ENCODE results near the gene CDT1.

CDT1 gene

DNA sequence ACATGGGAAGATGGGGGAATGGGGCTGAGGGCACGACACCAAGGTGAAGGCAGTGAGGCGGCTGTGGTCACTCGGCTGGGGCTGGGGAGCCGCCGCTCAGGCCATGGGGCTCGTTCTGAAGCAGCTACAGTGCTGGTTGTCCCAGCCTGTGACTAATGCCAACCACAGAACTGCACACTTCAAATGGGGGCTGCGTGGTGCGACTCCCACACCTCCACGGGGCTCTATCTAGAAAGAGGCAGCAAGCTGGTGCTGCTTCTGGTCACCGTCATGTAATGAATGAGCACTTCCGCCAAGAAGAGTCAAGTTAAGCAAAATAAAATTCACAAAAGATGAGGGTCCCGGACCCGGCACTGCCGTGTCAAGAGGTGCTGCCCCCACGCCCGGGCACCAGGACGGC is 33.2 kb downstream of the CDT1 start:
- DNase-seq (ENCODE audit: low read depth in 2 of 2): no peak

DNA sequence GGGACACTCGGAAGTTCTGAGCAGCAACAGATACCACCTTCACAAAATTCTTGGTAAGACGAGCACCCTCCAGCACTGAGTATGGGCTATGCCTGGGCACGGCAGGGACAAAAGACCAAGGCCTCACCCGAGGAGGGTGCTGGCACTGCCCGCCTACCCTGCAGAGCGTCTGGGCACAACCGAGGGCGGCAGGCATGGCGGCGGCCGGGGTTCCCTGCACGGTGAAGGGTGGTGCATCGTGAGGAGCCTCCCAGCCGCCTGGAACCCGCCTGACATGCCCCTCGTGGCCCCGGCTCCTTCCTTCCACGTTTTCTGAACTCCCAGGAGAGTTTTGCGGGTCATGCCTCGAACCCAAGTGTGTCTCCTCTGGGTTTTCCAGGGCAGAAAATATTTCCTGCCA is 34.2 kb downstream of the CDT1 start:
- no peak for DNase-seq (ENCODE audit: low read depth in 2 of 2)

GRCh38 chr16:88838566-88838965 is 35.0 kb downstream of the CDT1 start:
- no peak for DNase-seq (ENCODE audit: low read depth in 2 of 2)

GRCh38 chr16:88839026-88839529 is 35.5 kb downstream of the CDT1 start:
- no peak for DNase-seq (ENCODE audit: low read depth in 2 of 2)

GRCh38 chr16:88839745-88840599 is 36.4 kb downstream of the CDT1 start:
- no peak for DNase-seq (ENCODE audit: low read depth in 2 of 2)

DNA sequence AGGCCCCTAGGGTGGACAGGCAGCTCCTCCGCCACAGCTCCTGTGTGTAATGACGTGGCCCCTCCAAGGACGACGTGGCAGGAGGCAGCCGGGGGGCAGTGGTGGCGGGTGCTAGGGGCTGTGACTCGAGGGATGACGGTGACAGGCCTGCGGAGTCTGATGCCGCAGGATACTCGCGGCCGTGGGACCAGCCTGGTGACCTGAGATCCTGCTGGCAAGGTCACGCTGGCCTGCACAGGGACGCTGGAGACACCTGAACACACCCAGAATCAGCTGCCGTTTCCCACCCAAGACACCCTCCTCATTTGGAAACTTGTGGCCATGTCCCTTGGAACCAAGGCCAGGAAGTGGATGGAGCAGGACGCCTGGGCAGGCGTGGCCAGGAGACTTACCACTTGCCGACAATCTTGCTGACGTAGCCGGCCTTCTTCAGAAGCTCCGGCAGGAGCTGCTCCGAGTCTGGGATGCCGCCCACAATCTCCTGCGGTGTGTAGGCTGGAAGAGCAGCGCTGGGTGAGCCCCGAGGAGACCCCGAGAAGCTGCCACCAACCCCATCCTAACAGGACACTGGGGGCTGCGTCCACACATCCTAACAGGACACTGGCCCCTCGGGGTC is 37.1 kb downstream of the CDT1 start:
- no peak for DNase-seq (ENCODE audit: low read depth in 2 of 2)

DNA sequence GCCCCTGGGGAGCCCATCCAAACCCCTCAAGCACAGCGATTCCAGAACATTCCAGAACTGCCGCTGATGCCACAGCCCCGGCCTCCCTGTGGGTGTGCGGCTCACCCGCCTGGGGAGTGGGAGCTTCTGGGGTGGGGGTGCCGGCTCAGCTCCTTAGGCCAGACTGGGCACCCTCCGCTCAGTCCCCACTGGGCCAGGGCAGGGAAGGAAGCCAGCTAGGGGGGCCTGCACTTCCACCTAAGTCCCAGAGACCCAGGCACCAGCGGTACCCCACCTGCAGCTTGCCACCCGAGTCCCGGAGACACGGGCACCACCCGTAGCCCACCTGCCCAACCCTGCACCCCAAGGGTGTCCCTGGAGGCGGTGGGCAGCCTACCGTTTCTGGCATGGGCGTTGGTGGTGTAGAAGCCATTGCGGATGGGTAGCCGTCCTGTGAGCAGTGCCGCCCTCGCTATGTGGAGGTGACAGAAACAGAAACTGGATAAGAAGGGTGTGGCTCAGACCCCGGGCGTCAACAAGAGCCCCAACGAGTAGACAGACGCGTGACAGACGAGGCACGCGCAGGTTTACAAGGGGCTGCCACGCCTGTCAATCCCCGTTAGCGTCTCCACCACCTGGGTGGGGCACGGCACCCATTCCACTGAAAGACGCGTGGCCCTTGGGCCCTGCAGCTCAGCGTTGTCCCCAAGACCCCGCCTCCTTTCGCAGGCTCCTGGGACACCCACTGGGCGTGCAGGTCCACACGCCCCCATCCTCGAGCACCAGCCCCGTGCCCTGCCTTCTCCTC is 38.1 kb downstream of the CDT1 start:
- no peak for DNase-seq (ENCODE audit: low read depth in 2 of 2)

DNA sequence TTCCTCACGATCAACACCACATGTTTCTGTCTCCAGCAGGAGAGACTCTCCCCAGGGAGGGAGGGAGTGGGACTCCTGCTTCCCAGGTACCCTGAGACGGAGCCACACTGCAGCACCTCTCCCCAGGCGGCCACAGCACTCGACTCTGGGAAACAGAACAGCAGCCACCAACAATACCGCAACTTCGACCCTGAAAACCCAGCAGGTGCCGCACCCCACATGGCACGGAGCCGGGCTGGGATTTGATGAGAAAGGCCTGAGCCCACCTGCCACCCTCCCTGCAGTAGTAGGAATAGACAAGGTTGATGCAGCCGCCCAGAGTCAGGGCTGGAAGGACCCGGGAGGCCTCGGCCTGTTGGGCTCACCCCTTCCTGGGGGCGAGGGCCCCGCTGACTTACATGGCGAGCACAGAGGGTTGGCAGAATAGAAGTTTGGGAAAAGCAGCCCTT is 38.7 kb downstream of the CDT1 start:
- no peak for DNase-seq (ENCODE audit: low read depth in 2 of 2)

DNA sequence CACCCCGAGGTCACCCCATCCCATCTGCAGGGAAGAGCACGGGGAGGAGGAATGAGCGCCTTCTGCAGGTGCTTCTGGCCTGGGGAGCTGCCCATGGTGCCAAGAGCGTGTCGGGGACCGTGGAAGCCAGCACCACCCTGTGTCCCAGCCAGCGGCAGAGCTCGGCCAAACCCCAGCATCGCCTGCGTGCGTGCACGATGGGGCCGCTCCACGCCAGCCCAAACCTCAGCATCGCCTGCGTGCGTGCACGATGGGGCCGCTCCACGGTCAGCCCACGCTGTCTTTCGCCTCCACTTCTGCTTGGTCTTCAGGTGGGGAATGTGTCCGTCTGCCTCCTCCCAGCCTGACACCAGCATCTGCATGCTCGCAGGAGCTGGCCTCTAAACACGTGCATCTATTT is 39.2 kb downstream of the CDT1 start:
- no peak for DNase-seq (ENCODE audit: low read depth in 2 of 2)

DNA sequence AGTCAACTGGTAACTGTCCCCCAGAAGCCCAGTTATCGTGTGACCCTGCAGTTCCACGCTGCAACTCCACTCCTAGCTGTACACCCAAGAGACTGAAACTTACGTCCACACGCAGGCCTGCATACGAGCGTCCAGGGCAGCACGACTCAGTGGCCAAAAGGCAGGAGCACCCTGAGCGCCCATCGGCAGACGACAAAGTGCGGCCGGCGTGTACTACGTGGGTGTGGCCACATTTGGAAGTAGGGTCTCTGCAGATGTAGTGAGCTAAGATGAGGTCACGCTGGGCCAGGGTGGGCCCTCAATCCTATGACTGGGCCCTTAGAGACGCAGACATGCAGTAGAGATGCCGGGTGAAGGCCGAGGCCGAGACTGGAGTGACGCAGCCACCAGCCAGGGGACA is 39.7 kb downstream of the CDT1 start:
- DNase-seq (ENCODE audit: low read depth in 2 of 2): no peak

- DNase-seq (ENCODE audit: low read depth in 2 of 2): no peak
These were observed 40.9 kb downstream of the CDT1 start for GRCh38 chr16:88844419-88845036.

DNA sequence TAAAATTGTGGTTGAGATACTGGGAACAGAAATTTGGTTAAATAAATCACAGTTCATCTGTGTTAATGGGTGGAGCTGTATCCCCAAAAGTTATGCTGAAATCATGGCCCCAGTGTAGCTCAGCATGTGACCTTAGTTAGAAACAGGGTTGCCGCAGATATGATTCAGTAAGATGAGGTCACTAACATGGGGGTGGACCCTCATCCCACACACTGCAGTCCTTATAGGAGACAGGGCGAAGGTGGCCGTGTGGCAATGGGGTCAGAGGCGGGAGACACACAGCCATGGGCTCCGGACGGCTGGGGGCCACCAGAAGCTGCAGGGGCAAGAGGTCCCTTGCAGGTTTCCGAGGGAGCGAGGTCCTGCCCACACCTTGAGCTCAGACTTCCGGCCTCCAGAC is 42.5 kb downstream of the CDT1 start:
- no peak for DNase-seq (ENCODE audit: low read depth in 2 of 2)

GRCh38 chr16:88847654-88848053 is 44.1 kb downstream of the CDT1 start:
- DNase-seq (ENCODE audit: low read depth in 2 of 2): no peak

DNA sequence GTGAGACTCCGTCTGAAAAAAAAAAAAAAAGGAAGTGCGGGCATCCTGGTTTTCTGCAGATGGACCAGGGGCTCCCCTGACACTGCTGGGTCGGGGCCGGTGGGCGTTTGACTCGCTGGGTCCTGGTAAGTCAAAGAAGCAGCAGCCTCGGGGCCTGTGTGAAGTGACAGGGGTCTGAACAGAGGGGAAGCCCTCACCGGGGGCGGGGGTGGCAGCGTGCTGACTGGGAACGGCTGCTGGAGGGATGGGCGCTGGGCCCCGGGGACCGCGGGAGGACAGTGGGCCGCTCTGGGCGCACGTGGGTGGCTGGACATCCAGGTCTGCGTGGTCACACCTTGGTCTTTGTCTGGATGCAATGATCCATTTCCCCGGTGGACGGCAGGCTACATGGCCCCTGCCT is 45.0 kb downstream of the CDT1 start:
- DNase-seq (ENCODE audit: low read depth in 2 of 2): no peak

- DNase-seq (ENCODE audit: low read depth in 2 of 2): no peak
These were observed 47.1 kb downstream of the CDT1 start for GRCh38 chr16:88850531-88851199.

GRCh38 chr16:88851616-88852015 is 48.0 kb downstream of the CDT1 start:
- DNase-seq (ENCODE audit: low read depth in 2 of 2): no peak

GRCh38 chr16:88853325-88853941 is 49.8 kb downstream of the CDT1 start:
- DNase-seq (ENCODE audit: low read depth in 2 of 2): no peak

DNA sequence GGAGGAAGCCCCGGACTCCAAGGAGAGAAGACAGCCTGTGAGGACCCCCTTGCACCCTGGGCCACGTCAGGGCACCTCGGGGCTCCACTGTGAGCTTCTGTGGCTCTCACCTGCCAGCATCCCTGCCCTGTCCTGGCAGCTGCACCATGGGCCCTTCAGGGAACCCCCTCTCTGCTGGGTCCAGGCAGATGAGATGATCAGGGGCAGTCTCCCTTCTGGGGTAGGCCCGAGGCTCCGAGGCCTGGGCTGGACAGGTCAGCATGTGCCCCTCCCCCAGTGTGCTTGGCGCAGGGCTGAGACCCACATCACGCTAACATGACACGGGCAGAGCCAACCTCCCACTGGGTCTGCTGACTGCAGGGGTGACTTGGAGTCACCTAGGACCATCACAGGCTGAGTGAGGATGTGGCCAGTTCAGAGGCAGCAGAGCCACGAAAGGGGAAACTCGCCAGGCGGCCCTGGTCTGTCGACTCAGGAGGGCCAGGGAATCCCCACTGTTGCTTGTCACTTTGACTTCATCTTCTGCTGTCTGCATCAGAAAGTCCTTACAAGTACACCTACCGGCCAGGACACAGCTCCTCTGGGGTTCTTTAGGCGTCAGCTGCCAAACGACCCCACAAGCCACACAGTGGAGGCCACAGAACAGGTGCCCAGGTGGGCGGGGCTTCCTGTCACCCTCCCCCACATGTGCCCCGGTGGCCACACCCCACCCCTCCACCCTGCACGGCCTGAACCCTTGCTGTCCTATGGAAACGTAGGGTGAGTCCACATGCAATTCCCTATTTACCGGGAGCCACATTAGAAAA is 50.9 kb downstream of the CDT1 start:
- DNase-seq (ENCODE audit: low read depth in 2 of 2): no peak

DNA sequence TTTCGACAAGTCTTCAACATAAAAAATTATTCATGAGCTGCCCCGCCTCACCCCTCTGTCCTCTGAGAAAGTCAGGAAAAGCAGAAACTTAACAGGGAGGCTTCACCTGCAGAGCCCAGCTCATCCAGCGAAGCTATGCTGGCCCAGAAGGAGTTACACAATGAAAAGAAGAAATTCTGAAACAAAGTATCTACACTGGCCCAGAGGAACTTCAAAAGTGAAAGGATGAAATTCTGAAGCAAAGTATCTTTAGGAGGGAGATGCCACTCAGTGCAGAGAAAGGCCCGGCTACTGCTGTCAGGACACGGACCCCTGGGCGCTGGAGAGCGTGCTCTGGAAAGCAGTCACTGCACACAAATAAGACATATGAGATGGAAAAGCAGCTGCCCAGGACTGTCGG is 51.6 kb downstream of the CDT1 start:
- no peak for DNase-seq (ENCODE audit: low read depth in 2 of 2)

DNA sequence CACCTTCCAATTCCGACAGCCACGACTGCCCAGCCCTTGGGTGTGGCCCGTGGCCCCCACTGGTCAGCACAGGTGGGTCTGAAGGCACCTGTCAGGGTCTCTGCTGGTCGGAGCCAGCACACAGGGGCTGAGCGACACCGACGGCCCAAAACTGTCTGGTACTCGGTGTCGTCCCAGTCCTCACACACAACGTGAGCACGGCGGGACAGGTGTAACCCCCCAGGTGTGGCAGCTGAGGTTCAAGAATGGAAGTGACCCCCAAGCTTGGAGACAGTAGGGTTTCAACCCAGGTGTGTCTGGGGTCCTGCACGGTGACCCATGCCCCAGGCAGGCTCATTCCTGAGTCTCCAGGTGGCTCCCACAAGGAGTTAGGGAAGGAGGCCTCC is 52.1 kb downstream of the CDT1 start:
- DNase-seq (ENCODE audit: low read depth in 2 of 2): no peak

Data from stimulated activated CD8-positive, alpha-beta memory T cell treated with anti-CD3 and anti-CD28 coated beads, Interleukin-15, amount 100 ng/mL, for 4 hours (primary cell).